ENCODE results near the gene RNF141. TPM values are rescaled to one million over a fixed set of nuclear protein-coding genes. Genes with fewer than 3 reads are reported as not detected.

RNF141 gene
- total RNA-seq, 6 donors from 2014 or later = 13.2 to 74.6 (median 43.1) TPM

DNA sequence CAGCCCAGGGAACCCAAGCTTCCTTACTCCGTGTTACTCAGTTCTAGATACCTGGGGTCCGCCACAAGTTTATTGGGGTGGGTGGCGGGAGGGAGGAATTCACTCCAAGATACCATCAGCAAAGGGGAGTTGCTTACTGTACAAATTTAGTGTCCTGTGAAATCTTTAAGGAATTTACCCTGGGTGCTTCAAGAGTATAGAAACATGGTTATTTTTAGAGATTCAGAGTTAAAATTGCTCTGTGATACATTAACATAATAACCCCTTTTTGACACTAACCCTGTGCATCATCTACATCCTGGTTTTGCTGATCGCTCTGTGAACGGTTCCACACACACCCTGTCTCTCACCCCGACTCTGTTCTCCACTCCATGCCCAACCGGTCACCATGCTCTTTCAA lies 46.4 kb upstream of the RNF141 start:
- Histone ChIP-seq H3K9me3 (no peaks in the 10 kb centered on the region), H3K36me3 (no peaks in the 10 kb centered on the region), H3K27me3 (no peaks in the 10 kb centered on the region), H3K4me1 (peaks cover 36 to 61% (median 49%) of the 10 kb centered on the region in 4 donors), H3K4me3 (no peak overlapping the region), H3K27ac (peak overlapping the region in 1 of 4 donors; percentile 63)
- ATAC-seq (ENCODE audit: low FRiP score in 2 of 2) = no peak
- 91 to 96% methylated on average over 7 of the region's 7 CpGs for WGBS, 2 donors
- TF ChIP-seq POLR2AphosphoS5 (IDR thresholded peaks at IDR 0.05) = no peak
- no peak for TF ChIP-seq POLR2A (IDR thresholded peaks at IDR 0.05)
- TF ChIP-seq EP300 (IDR thresholded peaks at IDR 0.05) = no peak
- TF ChIP-seq, protein P1, sequence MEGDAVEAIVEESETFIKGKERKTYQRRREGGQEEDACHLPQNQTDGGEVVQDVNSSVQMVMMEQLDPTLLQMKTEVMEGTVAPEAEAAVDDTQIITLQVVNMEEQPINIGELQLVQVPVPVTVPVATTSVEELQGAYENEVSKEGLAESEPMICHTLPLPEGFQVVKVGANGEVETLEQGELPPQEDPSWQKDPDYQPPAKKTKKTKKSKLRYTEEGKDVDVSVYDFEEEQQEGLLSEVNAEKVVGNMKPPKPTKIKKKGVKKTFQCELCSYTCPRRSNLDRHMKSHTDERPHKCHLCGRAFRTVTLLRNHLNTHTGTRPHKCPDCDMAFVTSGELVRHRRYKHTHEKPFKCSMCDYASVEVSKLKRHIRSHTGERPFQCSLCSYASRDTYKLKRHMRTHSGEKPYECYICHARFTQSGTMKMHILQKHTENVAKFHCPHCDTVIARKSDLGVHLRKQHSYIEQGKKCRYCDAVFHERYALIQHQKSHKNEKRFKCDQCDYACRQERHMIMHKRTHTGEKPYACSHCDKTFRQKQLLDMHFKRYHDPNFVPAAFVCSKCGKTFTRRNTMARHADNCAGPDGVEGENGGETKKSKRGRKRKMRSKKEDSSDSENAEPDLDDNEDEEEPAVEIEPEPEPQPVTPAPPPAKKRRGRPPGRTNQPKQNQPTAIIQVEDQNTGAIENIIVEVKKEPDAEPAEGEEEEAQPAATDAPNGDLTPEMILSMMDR (IDR thresholded peaks at IDR 0.05) = no peak
- no peak for DNase-seq

DNA sequence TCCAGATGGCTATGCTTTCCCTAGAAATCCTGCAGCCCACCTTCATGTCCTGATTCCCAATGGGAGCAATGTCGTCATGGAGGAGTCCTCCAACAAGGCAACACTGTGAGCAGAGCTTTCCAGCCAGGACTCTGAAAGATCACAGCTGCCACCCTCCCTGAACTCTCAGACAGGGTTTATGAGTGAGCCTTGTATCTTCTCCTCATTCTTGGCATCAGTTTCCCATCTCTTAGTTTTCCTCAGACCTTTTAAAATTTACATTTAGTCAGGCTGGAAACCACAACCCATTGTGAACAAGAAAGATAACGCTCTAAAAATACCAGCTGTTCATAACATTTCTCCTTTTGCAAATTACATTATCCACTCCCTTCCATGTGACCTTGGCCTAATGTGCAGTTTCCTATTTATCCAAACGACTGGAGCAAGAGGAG lies 43.1 kb upstream of the RNF141 start:
- Histone ChIP-seq H3K36me3 (peaks cover 0 to 2% (median 0%) of the 10 kb centered on the region in 4 donors), H3K27me3 (no peaks in the 10 kb centered on the region), H3K4me3 (no peak overlapping the region), H3K4me1 (peaks cover 65 to 70% (median 65%) of the 10 kb centered on the region in 4 donors), H3K27ac (peak overlapping the region in 3 of 4 donors; percentile 36 to 81 (median 53)), H3K9me3 (no peaks in the 10 kb centered on the region)
- DNase-seq (no peak), ATAC-seq (ENCODE audit: low FRiP score in 2 of 2) (no peak)
- 33 to 34% methylated on average over 3 of the region's 3 CpGs for WGBS, 2 donors
- TF ChIP-seq, protein P1 (IDR thresholded peaks at IDR 0.05) = no peak
- TF ChIP-seq POLR2AphosphoS5 (IDR thresholded peaks at IDR 0.05) = no peak

DNA sequence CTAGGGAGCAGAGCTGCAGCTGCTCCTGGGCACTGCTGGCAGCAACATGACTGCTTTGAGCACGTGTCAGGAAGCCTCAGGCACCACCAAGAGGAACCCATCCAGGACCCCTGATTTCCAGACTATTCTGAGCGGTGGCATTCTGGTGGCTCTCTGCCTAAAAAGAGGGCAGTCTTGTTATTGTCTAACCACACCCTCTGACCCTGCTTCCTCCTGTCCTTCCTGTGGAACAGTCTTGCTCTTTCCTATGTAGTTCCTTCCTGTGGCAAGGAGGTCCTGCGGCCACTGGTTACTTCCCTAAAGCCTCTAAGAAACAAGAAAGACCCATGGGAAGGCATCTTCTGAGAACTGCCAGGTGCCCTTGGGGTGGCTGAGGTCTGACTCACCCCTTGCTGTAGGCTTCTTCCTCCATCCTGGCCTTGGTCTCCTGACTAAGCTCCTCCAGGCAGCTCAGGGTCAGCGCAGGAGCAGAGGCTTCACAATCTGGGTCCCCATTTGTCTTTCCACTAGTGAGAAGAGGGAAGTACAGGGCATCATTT lies 40.6 kb upstream of the RNF141 start:
- DNase-seq = peak in 1 of 2 donors; percentile 81
- H3K4me3 ChIP-seq = no peak overlapping the region
- ATAC-seq (ENCODE audit: low FRiP score in 2 of 2) = peak; percentile 69 to 90
- 50 to 63% methylated on average over 4 of the region's 4 CpGs for WGBS, 2 donors
- H3K27ac ChIP-seq = peak overlapping the region; percentile 54 to 81 (median 74)
- H3K4me1 ChIP-seq = peaks cover 49 to 73% (median 62%) of the 10 kb centered on the region in 4 donors
- H3K9me3 ChIP-seq = no peaks in the 10 kb centered on the region
- TF ChIP-seq POLR2A (IDR thresholded peaks at IDR 0.05) (no peak), POLR2AphosphoS5 (IDR thresholded peaks at IDR 0.05) (peak; percentile 36 to 70)
- H3K36me3 ChIP-seq = peaks cover 0 to 4% (median 0%) of the 10 kb centered on the region in 4 donors
- no peaks in the 10 kb centered on the region for H3K27me3 ChIP-seq

DNA sequence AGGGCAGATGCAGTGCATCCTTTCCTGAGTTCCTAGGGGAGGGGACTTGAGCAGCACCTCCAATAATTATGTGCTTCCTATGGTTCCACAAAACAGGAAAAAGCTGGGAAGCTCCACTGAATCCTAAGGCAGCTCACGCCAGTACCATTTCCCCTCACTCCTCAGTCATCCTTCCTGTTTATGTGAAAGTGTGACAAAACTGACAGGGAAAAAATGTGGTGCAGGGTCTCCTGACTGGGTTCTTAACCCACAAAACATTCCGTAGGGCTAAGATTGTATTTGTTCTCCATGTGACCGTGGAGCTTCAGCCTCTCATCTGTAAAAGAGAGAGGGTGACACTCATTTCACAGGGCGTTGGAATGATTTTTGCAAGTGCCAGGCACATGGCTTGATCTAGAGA lies 39.6 kb upstream of the RNF141 start:
- H3K27me3 ChIP-seq = no peaks in the 10 kb centered on the region
- 40 to 62% methylated on average over 4 of the region's 4 CpGs for WGBS, 2 donors
- peaks cover 41 to 66% (median 56%) of the 10 kb centered on the region in 4 donors for H3K4me1 ChIP-seq
- DNase-seq (no peak), ATAC-seq (ENCODE audit: low FRiP score in 2 of 2) (no peak)
- no peak overlapping the region for H3K4me3 ChIP-seq
- peaks cover 0 to 8% (median 0%) of the 10 kb centered on the region in 4 donors for H3K36me3 ChIP-seq
- TF ChIP-seq POLR2A (IDR thresholded peaks at IDR 0.05) = no peak
- TF ChIP-seq POLR2AphosphoS5 (IDR thresholded peaks at IDR 0.05) = peak; percentile 24 to 42
- no peaks in the 10 kb centered on the region for H3K9me3 ChIP-seq
- peak overlapping the region; percentile 54 to 81 (median 74) for H3K27ac ChIP-seq

DNA sequence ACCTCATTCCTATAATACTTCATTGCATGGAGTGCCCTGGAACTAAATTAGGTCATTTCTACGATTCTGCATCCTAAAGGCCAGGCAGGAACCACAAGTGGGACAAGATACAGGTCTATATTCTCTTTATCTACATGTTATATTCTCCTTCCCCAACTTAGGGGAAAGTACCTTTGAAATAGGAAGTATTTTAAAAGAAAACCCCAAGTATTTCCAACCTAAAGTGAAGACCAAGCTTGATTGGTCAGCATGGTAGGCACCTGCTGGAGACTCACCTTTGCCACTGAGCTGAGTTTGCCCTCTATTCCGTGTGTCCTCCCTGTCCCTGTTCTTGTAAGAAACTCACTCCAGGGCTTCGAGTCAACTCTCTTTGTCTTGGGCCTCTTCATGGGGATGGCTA lies 38.7 kb upstream of the RNF141 start:
- H3K27me3 ChIP-seq = no peaks in the 10 kb centered on the region
- peaks cover 41 to 58% (median 56%) of the 10 kb centered on the region in 4 donors for H3K4me1 ChIP-seq
- no peak overlapping the region for H3K4me3 ChIP-seq
- H3K27ac ChIP-seq = peak overlapping the region; percentile 54 to 81 (median 74)
- DNase-seq (no peak), ATAC-seq (ENCODE audit: low FRiP score in 2 of 2) (no peak)
- peaks cover 0 to 8% (median 0%) of the 10 kb centered on the region in 4 donors for H3K36me3 ChIP-seq
- TF ChIP-seq EP300 (IDR thresholded peaks at IDR 0.05) (no peak), POLR2AphosphoS5 (IDR thresholded peaks at IDR 0.05) (no peak), POLR2A (IDR thresholded peaks at IDR 0.05) (no peak)
- TF ChIP-seq, protein P1 (IDR thresholded peaks at IDR 0.05) = no peak
- H3K9me3 ChIP-seq = no peaks in the 10 kb centered on the region
- WGBS, 2 donors = 87 to 99% methylated on average over 3 of the region's 3 CpGs

DNA sequence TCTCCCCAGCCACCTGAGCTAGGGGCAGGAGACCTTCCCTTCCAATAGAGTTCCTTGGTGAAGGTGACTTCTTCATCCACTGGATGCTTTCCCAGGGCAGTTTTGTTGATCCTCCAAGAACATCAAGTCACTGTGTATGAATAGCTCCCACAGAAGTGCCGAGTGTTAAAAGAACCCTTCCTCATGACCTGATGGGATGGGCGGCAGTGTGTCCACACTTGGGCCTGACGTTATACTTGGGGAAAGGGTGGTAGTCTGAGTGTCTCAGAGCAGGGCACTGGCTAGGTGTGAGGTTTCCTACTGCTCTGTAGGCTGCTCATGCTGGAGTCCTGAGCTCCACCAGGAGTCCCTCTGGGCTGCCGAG lies 35.0 kb upstream of the RNF141 start:
- peaks cover 0 to 8% (median 0%) of the 10 kb centered on the region in 4 donors for H3K36me3 ChIP-seq

More for the DNA sequence above, 35.0 kb upstream of the RNF141 start:
- TF ChIP-seq, protein P1 (IDR thresholded peaks at IDR 0.05) = no peak
- no peak for TF ChIP-seq POLR2A (IDR thresholded peaks at IDR 0.05)
- TF ChIP-seq POLR2AphosphoS5 (IDR thresholded peaks at IDR 0.05) = no peak
- TF ChIP-seq EP300 (IDR thresholded peaks at IDR 0.05) = no peak
- Histone ChIP-seq H3K27me3 (no peaks in the 10 kb centered on the region), H3K9me3 (no peaks in the 10 kb centered on the region), H3K4me3 (no peak overlapping the region), H3K4me1 (peaks cover 14 to 24% (median 23%) of the 10 kb centered on the region in 4 donors), H3K27ac (no peak overlapping the region)
- no peak for DNase-seq
- WGBS, 2 donors = 91 to 96% methylated on average over 4 of the region's 4 CpGs
- ATAC-seq (ENCODE audit: low FRiP score in 2 of 2) = no peak

Data from upper lobe of left lung (tissue), 6 donors.